ENCODE measurements around the gene PHF5A. TPM values are rescaled to one million over a fixed set of nuclear protein-coding genes. Genes with fewer than 3 reads are reported as not detected.
"Not testable (repeated sequence)": the region's sequence is repeated elsewhere in the genome, so short reads cannot be mapped to it uniquely, and the experiment has no call there.

The PHF5A gene
- total RNA-seq, 1 donor from 2014 or later = 23.9 TPM

DNA sequence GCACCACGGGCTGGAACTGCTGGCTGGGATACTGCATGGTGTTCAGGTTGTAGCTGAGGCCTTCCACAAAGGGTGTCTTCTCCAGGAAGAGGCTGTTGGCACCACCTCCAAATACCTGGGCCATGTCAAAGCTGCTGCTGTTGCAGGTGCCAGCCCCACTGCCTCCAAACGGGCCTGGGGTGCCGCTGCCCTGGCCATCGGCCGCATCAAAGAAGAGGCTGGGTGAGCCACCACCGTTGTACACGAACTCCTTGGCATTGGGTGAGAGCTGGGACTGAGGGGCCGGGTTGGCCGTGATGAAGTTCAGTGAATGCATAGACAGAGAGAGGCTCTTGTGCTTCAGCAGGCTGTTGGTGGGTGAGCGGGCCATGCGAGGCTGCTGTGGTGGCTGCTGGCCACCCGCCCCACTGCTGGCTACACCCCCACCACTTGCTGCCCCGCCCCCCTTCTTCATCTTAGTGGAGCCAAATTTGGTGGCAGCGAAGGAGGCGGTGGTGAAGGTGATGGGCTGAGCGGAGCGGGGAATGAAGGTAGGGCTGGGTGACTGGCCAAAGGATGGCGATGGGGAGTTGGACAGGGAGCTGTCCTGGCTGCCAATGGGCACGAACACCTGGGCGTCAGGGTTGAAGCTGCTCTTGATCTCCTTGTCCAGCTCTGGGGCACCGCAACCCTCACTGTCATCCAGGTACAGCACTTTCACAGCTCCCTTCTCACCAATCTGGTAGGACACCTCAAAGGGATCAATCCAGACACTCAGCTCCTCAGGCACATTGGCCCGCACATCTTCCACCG, 32.0 kb downstream of the PHF5A start:
- intact Hi-C loops (cut with micrococcal nuclease) = no loop called here
- DNase-seq = no peak
- Histone ChIP-seq H3K27me3 (ENCODE audit: low read depth) (no peaks in the 10 kb centered on the region), H3K36me3 (peaks cover 67% of the 10 kb centered on the region), H3K4me1 (peaks cover 91% of the 10 kb centered on the region), H3K9me3 (replicated peaks) (no peaks in the 10 kb centered on the region), H3K27ac (replicated peaks) (peak overlapping the region; percentile 100), H3K4me3 (peak overlapping the region; percentile 10)
- TF ChIP-seq, protein P1, sequence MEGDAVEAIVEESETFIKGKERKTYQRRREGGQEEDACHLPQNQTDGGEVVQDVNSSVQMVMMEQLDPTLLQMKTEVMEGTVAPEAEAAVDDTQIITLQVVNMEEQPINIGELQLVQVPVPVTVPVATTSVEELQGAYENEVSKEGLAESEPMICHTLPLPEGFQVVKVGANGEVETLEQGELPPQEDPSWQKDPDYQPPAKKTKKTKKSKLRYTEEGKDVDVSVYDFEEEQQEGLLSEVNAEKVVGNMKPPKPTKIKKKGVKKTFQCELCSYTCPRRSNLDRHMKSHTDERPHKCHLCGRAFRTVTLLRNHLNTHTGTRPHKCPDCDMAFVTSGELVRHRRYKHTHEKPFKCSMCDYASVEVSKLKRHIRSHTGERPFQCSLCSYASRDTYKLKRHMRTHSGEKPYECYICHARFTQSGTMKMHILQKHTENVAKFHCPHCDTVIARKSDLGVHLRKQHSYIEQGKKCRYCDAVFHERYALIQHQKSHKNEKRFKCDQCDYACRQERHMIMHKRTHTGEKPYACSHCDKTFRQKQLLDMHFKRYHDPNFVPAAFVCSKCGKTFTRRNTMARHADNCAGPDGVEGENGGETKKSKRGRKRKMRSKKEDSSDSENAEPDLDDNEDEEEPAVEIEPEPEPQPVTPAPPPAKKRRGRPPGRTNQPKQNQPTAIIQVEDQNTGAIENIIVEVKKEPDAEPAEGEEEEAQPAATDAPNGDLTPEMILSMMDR (IDR thresholded peaks at IDR 0.05; ENCODE audit: borderline replicate concordance) = no peak

DNA sequence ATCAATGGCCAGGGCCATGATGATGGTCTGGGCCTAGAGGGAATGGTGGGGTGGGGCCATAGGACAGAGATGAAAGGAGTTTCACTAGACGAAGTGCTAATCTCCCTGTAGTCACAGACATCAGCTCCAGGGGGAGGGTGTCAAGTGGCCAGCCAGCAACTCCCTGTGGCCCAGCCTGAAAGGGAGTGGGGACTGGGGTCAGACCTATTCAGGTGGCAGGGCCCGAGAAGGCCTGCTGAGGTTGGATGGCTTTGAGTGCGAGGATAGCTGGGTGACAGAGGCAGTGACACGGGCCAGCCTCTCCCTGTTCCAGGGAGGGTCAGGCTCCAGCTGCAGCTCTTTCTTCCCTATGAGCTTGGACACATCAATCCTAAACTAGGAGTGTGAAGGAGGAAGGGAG, 32.9 kb downstream of the PHF5A start:
- intact Hi-C loops (cut with micrococcal nuclease) = no loop called here
- Histone ChIP-seq H3K4me1 (peaks cover 81% of the 10 kb centered on the region), H3K36me3 (peaks cover 68% of the 10 kb centered on the region), H3K4me3 (peak overlapping the region; percentile 10), H3K9me3 (replicated peaks) (no peaks in the 10 kb centered on the region), H3K27me3 (ENCODE audit: low read depth) (no peaks in the 10 kb centered on the region), H3K27ac (replicated peaks) (peak overlapping the region; percentile 100)
- TF ChIP-seq, protein P1 (IDR thresholded peaks at IDR 0.05; ENCODE audit: borderline replicate concordance) = no peak
- DNase-seq = no peak

DNA sequence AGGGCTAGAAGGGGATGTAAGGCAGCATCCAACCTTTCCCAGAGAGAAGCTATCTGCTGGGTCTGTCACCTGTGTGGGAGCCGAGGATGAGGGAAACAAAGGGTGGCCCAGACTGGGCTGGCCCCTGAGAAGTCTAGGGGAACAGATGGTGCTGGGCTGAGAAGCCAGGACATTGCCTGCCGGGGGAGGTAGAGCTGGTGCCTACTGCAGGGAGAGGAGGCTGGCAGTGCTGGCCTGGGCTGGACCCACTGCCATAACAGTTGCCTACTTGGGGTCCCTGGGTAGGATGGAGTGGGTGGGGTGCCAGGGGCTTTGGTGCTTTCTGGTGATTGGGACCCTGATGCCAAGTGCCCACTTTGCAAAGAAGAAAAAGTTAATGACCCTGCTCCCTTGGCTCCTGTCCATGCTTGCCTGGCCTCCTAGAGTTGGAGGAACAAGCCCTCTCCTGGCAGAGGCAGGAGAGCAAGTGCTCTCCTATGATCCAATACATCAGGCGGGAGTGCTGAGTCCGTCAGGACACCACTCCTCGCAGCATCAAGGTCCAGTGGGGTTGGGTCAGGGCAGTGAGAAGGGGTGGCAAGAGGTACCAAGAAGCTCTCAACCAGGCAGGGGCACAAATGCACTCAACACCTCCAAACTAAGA, 34.0 kb downstream of the PHF5A start:
- H3K9me3 ChIP-seq (replicated peaks); H3K4me3 ChIP-seq; DNase-seq; H3K27me3 ChIP-seq (ENCODE audit: low read depth); intact Hi-C loops (cut with micrococcal nuclease): not testable (repeated sequence)
- H3K36me3 ChIP-seq = peaks cover 60% of the 10 kb centered on the region
- H3K4me1 ChIP-seq = peaks cover 70% of the 10 kb centered on the region
- H3K27ac ChIP-seq (replicated peaks) = peak overlapping the region; percentile 100

DNA sequence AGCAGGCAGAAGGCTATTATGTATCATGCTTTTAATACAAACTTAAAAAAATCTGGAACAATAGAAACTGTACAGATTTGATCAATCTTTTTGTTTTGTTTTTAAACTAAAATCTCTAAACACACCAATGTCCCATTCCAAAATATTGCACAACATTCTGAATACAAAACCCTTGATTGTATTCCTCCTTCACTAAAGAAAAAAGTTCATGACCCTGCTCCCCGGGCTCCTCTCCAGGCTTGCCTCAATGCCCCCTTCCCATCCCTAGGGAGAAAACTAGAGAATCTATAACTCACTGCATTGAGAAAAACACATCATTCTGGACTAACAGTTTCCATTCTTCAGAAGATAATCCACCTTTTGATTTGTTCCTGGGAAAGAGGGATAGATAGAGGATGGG, 35.0 kb downstream of the PHF5A start:
- H3K9me3 ChIP-seq (replicated peaks); intact Hi-C loops (cut with micrococcal nuclease); H3K27me3 ChIP-seq (ENCODE audit: low read depth); DNase-seq; H3K4me3 ChIP-seq: not testable (repeated sequence)
- Histone ChIP-seq H3K27ac (replicated peaks) (peak overlapping the region; percentile 100), H3K36me3 (peaks cover 59% of the 10 kb centered on the region), H3K4me1 (peaks cover 60% of the 10 kb centered on the region)

DNA sequence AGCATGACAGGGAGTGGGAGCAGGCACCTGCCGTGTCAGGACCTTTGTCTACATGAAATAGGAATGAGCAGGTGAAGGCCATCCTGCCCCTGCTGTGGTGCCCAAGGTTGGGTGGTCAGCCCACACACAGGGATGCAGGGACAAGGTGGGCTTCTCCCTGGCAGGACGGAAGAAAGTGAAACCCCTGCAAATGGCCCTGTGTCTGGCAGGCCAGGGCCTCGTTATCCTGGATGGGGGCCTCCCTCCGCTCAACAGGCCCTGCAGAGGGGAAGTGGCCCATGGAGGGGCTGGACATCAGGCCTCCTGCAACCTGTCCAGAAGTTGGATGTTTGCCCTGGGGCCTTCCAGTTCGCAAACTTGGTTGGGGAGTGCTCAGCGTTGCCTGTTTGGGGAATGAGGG, 36.8 kb downstream of the PHF5A start:
- no peaks in the 10 kb centered on the region for H3K9me3 ChIP-seq (replicated peaks)
- intact Hi-C loops (cut with micrococcal nuclease) = no loop called here
- TF ChIP-seq, protein P1 (IDR thresholded peaks at IDR 0.05; ENCODE audit: borderline replicate concordance) = no peak
- no peak overlapping the region for H3K4me3 ChIP-seq
- DNase-seq = no peak
- peaks cover 42% of the 10 kb centered on the region for H3K4me1 ChIP-seq
- H3K27me3 ChIP-seq (ENCODE audit: low read depth) = no peaks in the 10 kb centered on the region
- peaks cover 61% of the 10 kb centered on the region for H3K36me3 ChIP-seq
- peak overlapping the region; percentile 100 for H3K27ac ChIP-seq (replicated peaks)

DNA sequence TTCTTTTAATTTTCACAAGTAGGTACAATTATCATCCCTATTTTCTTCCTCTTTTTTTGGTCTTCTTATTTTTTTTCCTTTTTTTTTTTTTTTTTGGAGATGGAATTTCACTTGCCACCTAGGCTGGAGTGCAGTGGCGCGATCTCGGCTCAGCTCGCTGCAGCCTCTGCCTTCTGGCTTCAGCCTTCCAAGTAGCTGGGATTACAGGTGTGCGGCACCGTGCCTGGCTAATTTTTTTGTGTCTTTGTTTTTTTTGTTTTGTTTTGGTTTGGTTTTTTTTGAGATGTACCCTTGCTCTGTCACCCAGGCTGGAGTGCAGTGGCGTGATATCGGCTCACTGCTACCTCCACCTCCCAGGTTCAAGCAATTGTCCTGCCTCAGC, 38.5 kb downstream of the PHF5A start:
- Histone ChIP-seq H3K4me1 (peaks cover 25% of the 10 kb centered on the region), H3K27ac (replicated peaks) (no peak overlapping the region), H3K4me3 (no peak overlapping the region), H3K36me3 (peaks cover 59% of the 10 kb centered on the region), H3K9me3 (replicated peaks) (no peaks in the 10 kb centered on the region), H3K27me3 (ENCODE audit: low read depth) (no peaks in the 10 kb centered on the region)
- TF ChIP-seq, protein P1 (IDR thresholded peaks at IDR 0.05; ENCODE audit: borderline replicate concordance) = no peak
- intact Hi-C loops (cut with micrococcal nuclease) = no loop called here
- DNase-seq = no peak
